Measurements from ENCODE around the gene UTP14C.
"Not testable (repeated sequence)": the region's sequence is repeated elsewhere in the genome, so short reads cannot be mapped to it uniquely, and the experiment has no call there.

The UTP14C gene

DNA sequence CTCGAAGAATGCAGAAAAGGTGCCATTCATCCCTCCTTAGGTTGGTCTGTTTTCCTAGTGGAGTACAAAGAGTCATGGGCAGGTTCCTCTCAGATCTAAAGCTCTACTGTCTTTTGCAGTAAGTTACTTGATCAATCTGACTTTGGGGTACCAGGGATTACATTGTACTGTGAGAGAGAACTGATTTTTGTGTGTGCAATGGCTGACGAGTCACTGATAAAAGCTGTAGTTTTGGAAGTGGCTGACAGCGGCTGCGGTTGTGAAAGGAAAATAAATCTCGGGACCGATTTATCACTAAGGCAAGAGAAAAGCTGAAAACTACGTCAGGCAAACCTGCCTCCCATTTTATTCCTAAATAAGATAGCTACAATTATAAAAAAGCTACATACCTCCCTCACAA, 26.9 kb downstream of the UTP14C start:
- no peak for DNase-seq

DNA sequence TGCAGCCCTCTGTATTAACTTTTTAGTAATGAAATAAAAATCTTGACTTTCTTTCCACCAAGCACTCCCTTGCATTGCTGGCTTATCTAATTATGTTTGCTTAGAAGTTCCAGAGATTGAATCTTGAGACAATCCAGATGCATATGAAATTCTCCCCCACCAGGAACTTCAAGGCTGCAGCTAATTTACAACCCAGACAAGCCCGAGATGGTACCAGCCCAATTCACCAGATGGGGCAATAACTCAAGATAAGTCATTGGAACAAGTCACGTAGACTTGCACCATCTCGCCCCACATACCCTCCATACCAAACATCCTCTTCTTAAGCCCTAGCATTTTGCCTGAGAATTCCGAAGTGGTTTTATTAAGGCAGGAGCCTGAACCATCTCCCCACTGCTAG, 29.0 kb downstream of the UTP14C start:
- no peak for DNase-seq

- DNase-seq, result not testable (repeated sequence)
Measured at GRCh38 chr13:52061064-52061463, 36.6 kb downstream of the UTP14C start.

DNA sequence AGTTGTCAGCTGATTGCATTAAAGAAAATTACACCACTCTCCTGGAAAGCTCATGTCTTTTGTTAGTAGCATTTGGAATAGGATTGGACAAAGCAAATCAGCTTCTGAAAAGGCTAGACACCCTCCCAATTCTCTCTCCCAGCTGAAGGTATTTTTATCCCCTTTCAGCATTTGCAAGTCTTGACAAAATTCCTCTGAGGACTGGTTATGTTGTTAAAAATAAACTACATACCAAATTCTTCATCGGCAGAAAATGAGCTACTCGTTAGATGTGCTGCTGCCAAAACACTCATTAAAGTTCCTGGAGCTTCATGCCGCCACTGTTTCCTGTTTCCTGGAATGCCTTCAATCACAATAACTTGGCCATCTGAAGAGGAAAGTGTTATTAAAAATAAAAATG, 37.1 kb downstream of the UTP14C start:
- DNase-seq, result no peak

GRCh38 chr13:52067237-52067636, 42.7 kb downstream of the UTP14C start:
- no peak for DNase-seq

GRCh38 chr13:52070929-52071523, 46.5 kb downstream of the UTP14C start:
- no peak for DNase-seq
